Measurements from ENCODE around the gene ZBTB45.

GRCh38 chr19:58545286-58546018, 25.8 kb upstream of the ZBTB45 start:
- no peak for TF ChIP-seq CTCF (IDR thresholded peaks at IDR 0.05; ENCODE audit: poor library complexity, severe bottlenecking)
- TF ChIP-seq EP300 (conservative IDR thresholded peaks at IDR 0.05; ENCODE audit: poor library complexity, severe bottlenecking): no peak

Measured in neural cell (in vitro differentiated cells).